Measurements from ENCODE around the gene SLC9A4.

SLC9A4 gene

GRCh38 chr2:102473020-102473419 is at the start of gene SLC9A4:
Gene SLC9A4, plus strand, starts transcription at chr2:102473226. Its CDS starts 534 bp downstream, at chr2:102473760.
- peak; percentile 52 for DNase-seq (ENCODE audit: low spot score)

DNA sequence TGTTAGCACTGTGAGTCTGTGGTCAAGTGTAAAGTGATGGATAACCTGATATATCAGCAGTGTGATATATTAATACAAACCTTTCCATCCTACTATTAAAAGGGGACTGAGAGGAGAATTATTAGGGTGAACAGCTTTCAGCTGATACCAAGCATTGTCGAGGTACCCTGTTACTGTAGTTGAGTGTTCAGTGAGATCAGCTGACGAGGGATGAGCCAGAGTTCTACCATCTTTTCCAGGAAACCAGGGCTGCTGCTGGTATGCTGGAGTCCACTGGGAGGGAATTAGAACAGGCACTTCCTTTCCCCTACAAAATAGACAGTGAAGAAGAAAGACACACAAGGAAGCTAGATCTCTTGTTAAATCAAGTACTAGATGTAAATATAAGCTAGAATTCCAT is 49.7 kb upstream of the SLC9A4 start:
- DNase-seq (ENCODE audit: low spot score), result no peak

- DNase-seq (ENCODE audit: low spot score), result no peak
Measured at GRCh38 chr2:102424754-102425153, 48.3 kb upstream of the SLC9A4 start.

- no peak for DNase-seq (ENCODE audit: low spot score)
Measured at GRCh38 chr2:102425441-102426132, 47.4 kb upstream of the SLC9A4 start.

- DNase-seq (ENCODE audit: low spot score), result no peak
Measured at GRCh38 chr2:102427249-102427648, 45.8 kb upstream of the SLC9A4 start.

- no peak for DNase-seq (ENCODE audit: low spot score)
Measured at GRCh38 chr2:102428573-102428972, 44.5 kb upstream of the SLC9A4 start.

- DNase-seq (ENCODE audit: low spot score), result no peak
Measured at GRCh38 chr2:102432386-102432785, 40.6 kb upstream of the SLC9A4 start.

- no peak for DNase-seq (ENCODE audit: low spot score)
Measured at GRCh38 chr2:102433973-102434654, 38.9 kb upstream of the SLC9A4 start.

GRCh38 chr2:102434655-102435381 is 38.2 kb upstream of the SLC9A4 start:
- no peak for DNase-seq (ENCODE audit: low spot score)

DNA sequence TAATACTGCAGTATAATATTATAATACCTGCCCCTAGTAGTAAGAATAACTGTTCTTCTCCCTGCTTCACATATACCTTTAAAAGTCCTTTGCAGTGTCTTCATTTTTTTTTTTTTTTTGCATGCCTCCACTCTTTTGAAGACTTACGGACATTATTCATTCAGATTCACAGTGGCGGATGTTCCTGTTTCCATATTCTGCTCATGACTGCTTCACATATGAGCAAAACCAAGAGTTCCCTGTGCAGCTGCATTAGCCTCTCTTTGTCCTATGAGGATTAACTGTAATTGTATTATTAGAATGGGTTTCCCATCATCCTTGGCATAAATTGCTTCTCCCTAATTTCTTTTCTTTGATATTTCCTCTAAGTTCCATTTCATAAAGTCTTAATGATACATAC is 37.3 kb upstream of the SLC9A4 start:
- DNase-seq (ENCODE audit: low spot score), result no peak

GRCh38 chr2:102436323-102436722 is 36.7 kb upstream of the SLC9A4 start:
- DNase-seq (ENCODE audit: low spot score), result no peak

DNA sequence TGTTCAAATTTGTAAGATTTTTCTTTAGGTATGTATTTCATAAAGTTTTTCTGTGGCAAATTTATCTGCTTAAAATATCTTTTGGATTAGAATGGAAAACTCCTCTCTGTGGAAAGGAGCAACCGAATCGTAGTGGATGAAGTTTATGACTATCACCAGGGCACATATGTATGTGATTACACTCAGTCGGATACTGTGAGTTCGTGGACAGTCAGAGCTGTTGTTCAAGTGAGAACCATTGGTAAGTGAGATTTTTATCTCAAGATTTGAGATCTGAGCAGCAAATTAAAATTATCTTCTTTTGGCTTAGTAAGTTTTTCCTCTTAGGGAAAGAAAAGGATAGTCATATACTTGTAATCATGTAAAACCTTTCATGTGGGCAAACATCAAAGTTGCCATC is 35.9 kb upstream of the SLC9A4 start:
- no peak for DNase-seq (ENCODE audit: low spot score)

DNA sequence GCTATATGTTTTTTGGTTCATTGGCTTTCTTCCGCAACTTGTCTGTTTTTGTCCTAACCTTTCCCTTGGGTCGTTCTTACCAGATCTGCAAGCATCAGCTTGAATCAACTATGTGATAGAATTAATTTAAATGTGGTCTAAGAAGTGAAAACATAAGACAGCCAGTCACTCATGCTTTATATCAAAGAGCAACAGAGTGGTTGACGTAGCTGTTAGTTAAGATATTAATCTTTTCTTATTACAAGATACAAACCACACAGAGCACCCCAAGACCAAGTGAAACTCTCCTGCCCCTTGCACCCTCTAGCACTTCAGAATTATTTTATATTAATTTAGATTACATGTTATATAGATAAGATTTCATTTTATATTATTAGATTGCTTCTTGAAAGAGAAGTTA is 34.9 kb upstream of the SLC9A4 start:
- no peak for DNase-seq (ENCODE audit: low spot score)

GRCh38 chr2:102438578-102438977 is 34.4 kb upstream of the SLC9A4 start:
- no peak for DNase-seq (ENCODE audit: low spot score)

DNA sequence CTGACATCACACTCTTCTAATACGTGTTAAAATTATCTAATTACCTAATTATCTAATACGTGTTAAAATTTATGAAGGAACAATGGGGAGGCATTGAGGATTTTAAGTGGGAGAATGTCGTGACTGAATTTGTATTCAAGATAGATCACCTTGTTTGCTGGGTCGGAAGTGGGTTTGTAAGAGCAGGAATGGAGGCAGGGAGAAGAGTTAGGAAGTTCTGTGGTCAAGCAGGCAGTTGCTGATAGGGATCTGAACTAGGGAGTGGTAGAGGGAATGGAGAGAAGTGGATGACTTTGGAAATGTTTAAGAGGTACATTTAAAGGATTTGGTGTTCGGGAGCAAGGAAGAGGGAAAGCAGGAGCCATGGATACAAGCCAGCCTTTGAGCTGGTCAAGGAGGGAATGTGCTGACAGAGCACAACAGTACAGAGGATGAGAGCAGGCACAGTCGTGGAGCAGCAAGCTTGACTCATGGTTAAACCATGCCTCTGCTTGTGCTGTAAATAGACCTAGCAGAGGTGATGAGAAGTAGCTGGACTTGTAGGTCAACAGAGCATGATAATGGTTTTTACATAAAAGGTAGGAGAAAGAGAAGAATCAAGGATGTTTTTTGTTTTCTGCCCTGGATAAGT is 33.8 kb upstream of the SLC9A4 start:
- DNase-seq (ENCODE audit: low spot score), result no peak

GRCh38 chr2:102442967-102443828 is 29.8 kb upstream of the SLC9A4 start:
- peak; percentile 74 for DNase-seq (ENCODE audit: low spot score)

- no peak for DNase-seq (ENCODE audit: low spot score)
Measured at GRCh38 chr2:102444233-102444632, 28.8 kb upstream of the SLC9A4 start.

DNA sequence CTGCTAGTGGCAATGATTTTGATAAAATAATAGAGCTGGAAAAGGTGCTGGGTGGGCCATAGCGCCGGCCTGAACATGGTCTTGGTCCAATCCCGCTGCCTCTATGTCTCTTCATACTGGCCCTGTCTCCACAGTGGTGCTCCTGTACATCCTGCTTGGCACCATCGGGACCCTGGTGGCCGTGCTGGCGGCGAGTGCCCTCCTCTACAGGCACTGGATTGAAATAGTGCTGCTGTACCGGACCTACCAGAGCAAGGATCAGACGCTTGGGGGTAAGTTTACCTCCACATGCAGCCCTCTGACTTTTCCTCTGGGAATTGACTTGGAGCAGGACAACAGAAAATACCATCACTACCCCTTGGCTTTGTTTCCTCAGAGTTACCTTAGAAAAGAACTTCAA is 26.1 kb upstream of the SLC9A4 start:
- DNase-seq (ENCODE audit: low spot score), result no peak

DNA sequence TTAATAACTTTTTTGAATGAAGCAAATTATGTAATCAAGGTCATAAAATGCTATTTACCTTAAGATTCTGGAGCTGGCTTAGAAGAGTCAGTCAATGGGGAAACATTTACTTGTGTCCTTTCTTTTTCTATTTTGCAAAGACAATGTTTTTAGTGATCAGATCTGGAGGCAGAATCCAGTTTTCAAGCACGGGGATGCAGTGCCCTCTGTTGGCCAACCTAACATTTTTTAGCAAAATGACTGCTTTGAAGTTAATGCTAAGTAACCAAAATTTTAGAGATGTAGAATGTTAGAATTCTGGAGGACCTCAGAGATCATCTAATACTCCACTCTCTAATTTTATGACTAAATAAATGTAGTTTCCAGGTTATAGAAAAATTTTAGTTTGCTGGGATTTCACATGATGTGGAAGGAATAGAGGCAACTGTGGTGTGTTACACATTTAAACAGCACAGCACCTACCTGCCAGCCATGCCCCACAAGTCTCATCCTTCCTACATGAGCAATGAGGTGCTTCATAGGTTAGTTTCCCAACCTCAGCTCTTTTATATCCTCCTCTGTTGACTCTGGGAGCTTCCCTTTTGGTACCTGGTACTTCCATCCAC is 23.6 kb upstream of the SLC9A4 start:
- DNase-seq (ENCODE audit: low spot score), result peak; percentile 70

- no peak for DNase-seq (ENCODE audit: low spot score)
Measured at GRCh38 chr2:102451968-102452367, 21.1 kb upstream of the SLC9A4 start.

DNA sequence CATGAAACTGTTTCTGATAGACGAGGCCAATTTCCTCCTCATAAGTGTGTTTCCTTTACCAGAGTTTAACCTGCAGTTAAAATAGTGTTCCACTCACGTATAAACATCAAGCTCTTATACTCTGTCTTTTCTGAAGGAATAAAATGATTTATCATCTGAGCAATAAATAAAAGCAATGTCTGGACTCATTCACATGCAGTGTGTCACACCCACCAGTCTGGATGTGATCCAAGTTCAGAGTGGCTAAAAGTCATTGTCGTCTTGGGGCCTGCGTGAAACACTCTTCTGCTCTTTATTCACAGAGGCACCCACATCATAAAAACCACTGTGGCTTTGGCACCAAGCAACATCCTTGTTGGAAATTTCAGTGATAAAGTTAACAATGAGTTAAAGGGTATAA is 19.5 kb upstream of the SLC9A4 start:
- no peak for DNase-seq (ENCODE audit: low spot score)
